ENCODE data around the gene RPS27L.

Gene RPS27L

DNA sequence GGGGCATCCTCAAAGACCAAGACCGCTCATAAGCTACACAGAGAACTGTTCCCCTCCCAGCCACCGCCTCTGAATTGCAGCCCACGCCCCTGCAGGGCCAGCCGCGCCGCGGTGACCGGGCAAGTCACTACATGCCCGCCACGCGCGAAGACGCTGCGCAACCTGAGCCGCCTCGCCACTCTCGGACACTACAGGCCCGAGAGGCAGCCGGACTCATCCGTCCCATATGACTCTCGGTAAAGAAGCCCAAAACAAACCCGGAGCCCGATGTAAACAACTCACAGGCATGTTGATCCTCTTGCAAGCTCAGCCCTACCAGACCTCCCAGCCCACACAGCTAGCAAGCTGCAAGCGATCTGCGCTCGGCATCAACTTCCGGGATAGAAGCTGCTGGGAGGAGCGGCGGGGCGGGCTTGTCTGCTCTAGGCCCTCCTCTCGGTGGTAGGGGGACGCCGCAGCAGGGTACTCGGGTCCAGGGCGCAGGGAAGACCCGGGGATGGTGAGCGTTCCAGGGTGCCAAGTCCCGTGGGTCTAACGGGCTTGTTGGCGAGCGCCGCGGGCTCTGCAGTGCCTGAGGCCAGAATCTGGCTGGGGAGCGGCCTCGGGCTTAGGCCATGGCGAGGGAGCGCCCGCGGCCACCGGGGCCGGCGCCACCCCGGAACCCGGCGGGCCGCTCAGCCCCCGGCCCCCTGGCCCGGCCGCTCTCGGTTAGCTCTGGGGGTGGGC is at the start of gene RPS27L:
RPS27L (minus strand) TSS at position 360 of the 726 bp plus-strand sequence; CDS start at position 288, 72 bp downstream.
- DNase-seq (ENCODE audit: low read depth in 2 of 2) = peak; percentile 80 to 84

DNA sequence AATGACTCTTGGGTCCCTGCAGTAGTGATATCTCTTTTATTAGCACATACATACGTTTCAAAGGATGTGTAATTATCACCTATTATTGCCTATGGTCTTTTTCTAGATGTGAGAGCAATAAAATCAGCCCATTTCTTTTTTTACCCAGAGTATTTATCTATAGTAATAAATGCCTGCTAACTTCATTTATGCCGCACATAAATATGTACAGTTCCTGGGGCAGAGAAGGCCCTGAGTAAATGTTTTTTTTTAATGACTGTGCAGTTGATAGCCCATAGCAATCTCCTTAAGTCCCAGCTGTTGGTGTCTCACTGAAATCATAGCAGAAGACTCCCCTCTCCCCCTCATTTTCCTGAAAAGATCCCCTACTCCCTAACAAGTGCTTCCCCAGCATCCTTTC is 48.8 kb upstream of the RPS27L start:
- DNase-seq (ENCODE audit: low read depth in 2 of 2) = no peak

DNA sequence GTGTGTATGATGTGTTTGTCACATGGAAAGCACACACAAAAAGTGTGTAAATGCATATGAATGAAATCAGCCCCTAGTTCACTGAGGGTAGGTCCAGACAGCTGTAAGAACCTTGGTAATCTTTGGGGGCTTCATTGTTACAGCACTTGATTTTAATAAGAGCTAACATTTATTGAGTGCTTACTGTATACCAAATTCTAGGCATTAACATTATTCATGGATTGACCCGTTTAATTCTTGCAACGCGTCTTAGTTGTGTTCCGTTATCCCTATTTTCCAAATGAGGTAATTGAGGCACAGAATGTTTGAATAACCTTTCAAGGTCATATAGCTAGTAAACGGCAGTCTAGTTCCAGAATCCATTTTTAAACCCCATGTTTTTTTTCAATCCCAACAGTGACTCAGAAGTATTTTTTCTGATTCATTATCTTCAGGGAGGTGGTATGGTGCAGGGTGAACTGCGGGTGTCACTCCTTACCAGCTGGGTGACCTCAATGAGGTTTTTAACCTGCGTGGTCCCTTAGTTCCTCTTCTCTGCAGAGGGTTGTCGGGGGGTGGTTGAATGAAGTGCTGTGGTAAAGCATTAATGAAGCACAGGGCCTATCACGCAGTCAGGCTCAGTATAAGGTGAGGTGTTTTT is 46.3 kb upstream of the RPS27L start:
- no peak for DNase-seq (ENCODE audit: low read depth in 2 of 2)

DNA sequence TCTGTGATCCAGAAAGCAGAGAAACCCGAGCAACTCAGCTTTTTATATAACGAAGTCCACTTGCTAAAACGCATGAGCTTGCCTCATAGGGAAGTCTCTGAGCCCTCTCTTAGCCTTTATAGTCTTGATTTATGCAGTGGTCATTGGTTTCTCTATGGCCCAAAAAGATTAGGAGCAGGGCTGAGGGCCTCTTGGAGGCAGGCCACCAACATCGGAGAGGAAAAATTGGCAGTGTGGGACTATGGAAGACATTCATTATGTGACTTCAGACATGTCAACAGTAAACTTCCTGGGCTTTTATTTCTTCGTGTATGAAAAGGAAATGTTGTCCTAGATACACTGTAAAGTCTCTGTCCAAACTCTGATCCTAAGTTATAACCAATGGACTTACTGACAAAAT is 45.6 kb upstream of the RPS27L start:
- no peak for DNase-seq (ENCODE audit: low read depth in 2 of 2)

DNA sequence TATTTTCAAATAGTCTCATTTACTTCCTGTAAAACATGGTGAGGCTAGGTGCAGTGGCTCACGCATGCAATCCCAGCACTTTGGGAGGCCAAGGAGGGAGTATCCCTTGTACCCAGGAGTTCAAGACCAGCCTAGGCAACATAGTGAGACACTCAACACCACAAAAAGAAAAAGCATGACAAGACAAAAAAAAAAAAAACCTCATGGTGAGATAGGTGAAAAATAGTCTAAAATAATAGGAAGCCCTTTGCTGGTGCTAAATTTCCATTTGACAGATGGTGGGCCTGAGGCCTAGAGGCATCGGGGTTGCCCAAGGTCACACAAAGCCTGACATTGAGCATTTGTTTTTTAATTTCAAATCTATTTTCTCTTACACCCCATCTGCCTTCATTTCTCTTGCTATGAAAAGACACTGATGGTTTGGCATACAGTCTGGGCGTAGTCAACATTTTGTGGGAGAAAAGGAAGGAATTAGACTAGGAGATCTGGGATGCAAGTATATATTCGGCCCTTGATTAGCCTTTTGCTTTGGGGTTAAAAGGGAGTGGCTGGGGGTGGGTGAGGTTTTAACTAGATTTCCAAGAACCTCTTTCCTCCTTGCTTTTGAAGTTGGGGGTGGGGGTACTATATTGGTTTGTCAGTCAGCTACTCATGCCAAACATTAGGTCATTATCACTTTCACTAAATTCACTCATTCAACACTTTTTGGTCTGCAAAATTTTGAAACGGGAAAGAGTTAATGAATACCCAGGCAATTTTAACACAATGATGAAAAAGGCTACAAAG is 43.4 kb upstream of the RPS27L start:
- no peak for DNase-seq (ENCODE audit: low read depth in 2 of 2)

DNA sequence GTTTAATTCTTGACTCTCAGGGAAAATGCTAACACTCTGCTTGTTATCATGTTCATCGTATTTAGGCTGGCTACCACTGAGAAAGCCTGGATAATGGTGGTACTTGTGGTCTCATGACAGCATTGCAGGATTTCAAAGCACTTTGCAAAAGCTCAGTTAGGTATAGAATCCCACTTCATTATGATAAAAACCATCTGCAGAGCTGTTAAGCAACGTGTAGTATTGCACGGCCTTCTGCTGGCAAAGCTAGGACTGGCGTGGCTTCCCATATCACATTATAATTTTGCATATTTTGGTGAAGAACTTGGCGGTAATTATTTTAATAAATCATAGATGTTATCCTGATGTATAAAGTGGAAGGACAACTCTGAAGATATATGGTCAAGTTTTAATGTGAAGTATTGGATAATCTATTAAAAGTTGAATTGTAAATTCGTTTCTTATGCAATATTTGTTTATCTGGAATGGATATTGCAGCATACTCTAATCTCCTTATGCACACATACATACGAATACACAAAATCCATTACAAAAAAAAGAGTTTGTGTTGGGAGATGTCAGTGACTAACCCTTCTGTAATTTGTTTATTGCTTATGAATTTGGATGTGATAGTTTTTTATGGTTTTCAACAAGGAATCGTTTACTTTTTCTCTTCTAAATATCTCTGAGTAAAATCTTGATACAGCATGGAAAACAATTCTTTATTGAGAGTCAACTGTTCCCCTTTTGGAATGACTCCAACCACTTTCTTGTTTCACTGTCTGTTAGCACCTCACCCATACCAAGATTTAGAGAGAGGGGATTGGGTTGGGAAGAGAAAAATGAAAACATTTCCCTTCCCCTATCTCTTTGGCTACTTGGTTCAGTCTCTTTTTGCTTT is 41.3 kb upstream of the RPS27L start:
- DNase-seq (ENCODE audit: low read depth in 2 of 2) = peak; percentile 62

DNA sequence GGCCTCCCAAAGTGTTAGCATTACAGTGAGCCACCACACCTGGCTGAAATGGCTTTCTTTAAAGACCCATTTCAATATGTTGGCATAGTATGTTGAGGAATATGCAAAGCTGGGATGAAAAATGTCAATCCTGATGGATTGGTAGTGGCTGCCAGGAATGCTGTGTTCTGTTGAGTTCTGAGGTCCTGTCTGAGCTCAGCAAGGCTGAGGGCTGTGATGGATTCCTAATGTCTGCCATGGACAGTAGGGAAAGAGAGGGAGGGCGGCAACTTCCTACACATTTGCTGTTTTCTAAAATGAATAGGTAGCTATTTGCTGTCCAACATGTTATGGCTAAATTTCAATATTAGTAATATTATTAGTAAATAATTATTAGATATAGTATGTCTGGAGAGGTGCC is 40.3 kb upstream of the RPS27L start:
- DNase-seq (ENCODE audit: low read depth in 2 of 2) = no peak

DNA sequence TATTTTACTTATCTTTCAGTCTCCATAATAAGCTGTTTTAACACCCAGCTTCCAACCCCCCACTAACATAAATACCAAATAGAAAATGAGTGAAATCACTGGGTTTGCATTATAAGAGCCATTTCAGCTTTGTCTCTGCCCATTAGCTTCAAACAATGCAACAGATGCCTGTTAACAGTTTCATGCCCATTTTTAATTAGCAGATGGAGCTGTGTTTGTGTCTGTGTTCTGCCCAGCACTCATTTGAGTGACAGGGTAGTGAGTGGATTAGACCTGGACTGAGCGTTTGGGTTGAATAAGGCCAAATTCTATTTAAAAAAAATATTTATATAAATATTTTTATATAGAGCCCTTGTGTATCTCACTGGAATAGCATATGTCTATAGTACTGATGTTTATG is 39.6 kb upstream of the RPS27L start:
- DNase-seq (ENCODE audit: low read depth in 2 of 2) = no peak

DNA sequence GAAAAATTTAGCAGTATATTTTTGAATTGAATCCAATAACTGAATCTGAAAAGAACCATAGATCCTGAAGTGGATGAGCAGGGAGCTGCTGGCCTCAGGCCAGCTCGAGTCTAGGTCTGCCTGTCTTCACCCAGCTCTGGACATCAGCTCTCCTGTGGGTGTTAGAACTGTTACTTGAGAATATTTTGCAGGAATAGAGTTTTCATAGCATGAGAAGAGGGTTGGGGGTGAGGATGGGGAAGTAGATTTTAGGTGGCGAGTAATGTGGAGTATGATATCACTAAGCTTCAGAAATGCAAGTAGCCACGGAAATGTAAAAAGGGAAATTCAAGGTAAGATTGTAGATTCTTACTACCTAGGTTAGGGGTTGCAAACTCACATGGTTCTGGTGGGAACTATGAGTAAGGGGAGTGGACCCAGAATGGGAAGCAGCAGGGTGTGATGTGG is 38.3 kb upstream of the RPS27L start:
- no peak for DNase-seq (ENCODE audit: low read depth in 2 of 2)

DNA sequence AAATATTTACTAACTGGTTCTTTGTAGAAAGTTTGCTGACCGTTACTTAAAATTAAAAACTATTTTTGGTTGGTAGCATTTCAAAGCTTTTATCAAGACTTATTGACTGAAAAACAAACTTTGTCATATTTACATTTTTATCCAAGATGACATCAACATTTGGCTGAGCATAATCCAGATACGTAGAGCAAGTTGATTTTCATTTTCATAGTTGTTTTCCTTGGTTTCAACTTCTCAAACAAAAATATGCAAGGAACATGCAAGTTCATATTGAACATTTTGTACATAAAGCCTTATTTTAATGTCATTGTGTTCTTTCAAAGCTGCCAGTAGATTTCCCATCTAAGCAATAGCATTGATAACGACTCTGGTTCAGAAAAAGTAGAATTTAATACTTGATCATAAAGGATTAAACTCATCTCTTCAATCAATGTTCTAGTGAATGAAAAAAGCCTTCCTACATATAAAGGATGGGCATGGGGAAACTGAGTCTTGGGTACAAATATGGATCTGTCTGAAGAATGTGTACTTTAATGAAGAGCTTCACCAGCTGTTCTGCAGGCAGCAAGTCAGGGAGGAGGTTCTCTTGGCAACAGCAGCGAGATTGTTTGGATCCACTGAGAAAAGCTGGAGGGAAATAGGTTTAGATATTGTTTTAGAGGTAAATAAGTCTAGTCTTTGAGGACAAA is 37.7 kb upstream of the RPS27L start:
- no peak for DNase-seq (ENCODE audit: low read depth in 2 of 2)

DNA sequence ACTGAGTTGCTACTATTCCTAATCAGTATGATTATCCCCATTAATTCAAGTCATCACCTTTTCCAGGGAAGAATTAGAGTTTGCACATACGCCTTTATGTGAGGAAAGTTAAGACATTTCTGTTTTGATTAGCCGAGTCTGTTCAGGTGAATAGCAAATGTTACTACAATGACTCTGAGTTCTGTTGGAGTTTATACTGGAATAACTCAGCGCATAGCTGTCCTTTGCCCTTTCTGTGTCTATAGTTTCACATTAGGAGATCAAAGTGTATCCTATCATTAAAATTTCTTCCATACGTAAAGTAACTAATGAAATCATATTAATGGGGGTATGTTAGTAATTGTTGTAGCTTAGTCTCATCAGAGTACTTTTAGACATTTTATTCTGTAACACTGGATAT is 37.0 kb upstream of the RPS27L start:
- DNase-seq (ENCODE audit: low read depth in 2 of 2) = no peak

DNA sequence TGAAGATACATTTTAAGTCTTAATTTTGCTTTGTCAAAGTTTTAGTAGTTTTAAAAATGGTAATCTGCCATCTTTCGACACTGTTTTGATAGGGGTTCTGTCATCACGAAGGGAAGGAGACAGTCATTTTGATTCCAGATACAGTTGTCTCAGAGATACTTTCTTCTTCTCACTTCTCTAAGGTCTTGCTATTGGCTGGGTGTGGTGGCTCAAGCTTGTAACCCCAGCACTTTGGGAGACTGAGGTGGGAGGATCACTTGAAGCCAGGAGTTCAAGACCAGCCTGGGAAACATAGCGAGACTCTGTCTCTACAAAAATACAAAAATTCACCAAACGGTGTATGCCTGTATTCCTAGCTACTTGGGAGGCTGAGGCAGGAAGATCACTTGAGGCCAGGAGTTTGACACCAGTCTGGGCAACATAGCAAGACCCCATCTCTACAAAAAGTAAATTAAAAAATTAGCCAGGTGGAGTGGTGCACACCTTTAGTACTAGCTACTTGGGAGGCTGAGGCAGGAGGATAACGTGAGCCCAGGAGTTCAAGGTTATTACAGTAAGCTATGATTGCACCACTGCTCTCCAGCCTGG is 35.4 kb upstream of the RPS27L start:
- no peak for DNase-seq (ENCODE audit: low read depth in 2 of 2)

DNA sequence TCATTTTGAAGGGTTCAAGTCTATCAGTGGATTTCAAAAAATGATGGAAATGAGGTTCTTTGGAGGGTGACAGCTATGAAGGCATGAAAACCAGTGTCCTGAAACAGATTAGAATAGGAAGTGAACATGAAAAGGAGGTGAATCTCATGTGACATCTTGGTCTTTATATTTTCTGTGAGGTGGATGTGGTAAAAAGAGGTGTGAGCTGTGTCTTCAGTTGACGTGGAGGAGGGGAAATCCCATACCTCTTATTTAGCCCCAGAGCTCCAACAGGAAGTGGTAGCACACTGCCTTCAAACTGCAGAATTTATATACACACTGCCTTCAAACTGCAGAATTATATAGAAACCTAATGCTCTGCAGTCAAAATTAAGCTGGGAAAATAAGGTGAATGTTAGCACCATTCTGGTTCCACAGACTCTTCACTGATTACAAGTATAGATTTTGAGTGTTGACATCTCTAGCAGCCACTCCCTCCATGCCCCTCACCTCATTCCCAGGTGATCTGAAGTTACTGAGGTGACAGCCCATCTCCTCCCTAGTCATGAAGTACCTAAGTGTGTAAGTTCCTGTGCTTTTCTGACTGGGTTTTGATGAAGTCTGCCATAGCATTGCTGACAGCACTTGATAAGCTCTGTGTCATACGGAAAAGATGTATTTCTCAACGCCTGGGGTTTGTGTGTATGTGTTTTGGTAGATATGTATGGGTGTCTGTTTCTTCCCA is 34.8 kb upstream of the RPS27L start:
- DNase-seq (ENCODE audit: low read depth in 2 of 2) = no peak

DNA sequence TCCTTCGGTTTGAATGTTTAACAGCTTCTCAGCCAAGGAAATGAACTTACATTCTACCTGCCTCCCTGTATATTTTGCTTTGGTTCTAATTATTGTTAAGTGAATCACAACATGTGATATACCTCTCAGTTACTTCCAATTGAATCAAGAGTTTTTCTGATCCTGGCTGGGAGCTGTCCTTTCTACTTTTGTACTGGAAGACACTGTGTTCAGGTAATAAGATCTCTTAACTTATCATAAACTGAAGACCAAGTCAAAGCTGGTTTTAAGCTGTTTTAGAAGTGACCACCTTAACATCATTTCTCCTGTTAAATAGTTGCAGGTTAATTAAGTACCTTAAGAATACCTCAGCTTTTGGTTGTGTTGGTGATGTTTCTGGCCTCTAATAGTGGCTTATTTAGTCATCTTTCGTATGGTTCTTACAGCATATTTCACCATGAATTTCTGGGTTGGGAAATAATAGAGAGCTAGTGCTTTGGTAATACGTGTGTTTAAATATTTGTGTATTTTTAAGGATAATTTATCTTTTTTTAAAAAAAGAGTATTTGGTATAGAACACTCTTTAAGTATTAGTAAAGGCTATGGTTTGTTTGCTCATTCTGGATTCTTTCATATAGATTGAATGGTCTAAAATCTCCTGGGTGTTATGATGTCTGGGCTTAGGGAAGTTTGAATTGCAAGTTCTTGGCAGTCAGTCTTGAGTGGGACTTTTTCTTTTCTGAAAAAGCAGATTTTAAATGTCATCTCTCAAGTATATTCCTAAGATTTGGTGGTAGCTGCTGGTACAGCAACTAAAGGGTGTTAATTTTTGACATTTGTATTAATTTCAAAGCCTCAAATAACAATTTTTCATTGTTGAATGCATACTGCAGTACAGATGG is 33.7 kb upstream of the RPS27L start:
- DNase-seq (ENCODE audit: low read depth in 2 of 2) = no peak

DNA sequence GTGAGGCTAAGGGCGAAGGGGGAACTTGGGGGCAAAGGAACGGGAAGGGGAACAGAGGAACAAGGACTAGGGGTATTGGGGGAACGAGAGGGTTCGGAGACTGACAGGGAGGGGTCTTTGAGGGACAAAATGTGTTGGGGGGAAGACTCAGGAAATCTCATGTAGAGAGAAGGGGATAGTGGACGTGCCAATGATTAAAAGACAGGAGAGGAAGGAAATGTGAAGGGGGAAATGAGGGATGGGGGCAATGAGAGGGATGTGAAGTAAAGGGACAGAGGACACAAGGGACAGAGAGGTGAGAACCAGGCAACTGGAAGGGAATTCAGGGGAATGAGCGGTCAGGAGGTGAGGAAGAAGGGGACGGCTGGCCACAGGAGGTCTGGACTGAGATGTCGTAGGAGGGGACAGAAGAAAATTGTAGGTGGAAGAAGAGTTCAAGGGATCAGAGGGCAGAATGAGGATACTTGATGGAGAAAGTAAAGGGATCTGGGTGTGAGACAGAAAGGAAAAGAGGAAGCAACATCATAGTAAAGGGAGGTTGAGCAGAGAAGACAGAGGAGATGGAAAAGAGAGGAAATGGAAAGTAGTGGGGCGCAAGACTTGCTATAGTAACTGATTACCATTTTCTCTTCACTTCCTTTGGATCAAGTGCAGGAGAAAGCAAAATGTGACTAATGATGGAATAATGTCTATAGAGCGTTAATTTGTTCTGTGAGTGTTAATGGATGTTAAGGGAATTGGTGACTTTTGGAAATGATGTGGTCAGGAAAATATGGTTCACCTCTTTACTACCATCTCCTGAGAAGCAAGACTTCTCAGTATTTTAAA is 32.9 kb upstream of the RPS27L start:
- no peak for DNase-seq (ENCODE audit: low read depth in 2 of 2)

DNA sequence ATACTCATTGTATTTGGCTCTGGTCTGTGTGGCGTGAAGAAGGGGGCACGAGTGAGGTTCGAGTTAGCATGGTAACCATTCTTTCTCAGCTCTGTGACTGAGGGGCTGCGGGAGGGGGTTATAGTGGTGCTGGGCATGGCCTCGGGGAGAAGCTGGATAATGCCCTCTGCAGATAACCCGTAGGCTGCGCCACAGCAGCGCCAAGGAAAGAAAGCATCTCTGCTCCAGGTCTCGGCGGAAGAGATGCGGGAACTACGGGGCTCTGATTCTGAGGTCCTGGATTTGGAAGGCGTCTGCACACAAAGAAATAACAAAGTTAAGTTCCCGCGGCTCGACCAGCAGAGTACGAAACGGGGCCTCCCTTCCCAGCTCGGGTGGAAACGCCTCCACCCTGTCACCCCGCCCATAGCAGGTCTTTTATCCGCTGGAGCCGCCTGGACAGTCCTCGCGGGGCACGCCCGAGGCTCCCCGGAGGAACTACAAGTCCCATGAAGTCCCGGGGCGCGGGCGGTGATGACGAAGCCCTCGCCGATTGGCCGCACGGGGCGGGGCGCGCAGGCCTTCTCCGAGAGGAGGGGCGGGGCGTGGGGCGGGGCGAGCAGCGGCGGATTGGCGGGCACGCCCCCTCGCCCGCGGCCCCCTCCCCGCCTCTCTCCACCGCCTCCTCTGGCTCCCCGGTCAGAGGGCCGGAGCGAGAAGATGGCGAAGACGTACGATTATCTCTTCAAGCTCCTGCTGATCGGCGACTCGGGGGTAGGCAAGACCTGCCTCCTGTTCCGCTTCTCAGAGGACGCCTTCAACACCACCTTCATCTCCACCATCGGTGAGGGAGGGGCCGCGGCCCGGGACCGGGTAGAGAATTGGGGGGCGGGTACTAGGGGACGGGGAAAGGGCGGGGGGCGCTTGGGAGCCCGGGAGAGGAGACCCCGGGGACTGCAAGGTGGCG is 31.9 kb upstream of the RPS27L start, which contains the start of gene RAB8B:
RAB8B (plus strand) TSS at position 681 of the 946 bp plus-strand sequence; CDS start at position 700, 19 bp downstream.
- DNase-seq (ENCODE audit: low read depth in 2 of 2) = peak; percentile 92 to 93
